ENCODE results near the gene NR1H3.

GRCh38 chr11:47271328-47271727 lies 13.5 kb downstream of the NR1H3 start:
- no peak for TF ChIP-seq CTCF (conservative IDR thresholded peaks at IDR 0.05; ENCODE audit: low read depth, low read length)
- TF ChIP-seq EZH2 (IDR thresholded peaks at IDR 0.05; ENCODE audit: low read length, unreplicated experiment) = no peak
